Central memory CD8-positive, alpha-beta T cell (primary cell): ENCODE results near the gene DTD1.

Experiments used
- ATAC-seq: fragments of 150-1000 bp; cut with Tn5 transposase; replicated peaks from 2 replicates; pipeline ENCODE4 v1.10.0; 2022; ENCODE audit warnings: mild to moderate bottlenecking, moderate FRiP score, moderate number of reproducible peaks; ENCODE audit not compliant: poor library complexity, severe bottlenecking; ENCODE audit errors: extremely low read depth
- DNase-seq, 2 donors: peaks; one replicate each; pipeline ENCODE4 v3.0.0; 2021; ENCODE audit warnings: low spot score in 2 of 2
- H3K27ac Mint-ChIP-seq: one replicate; pipeline ENCODE4 v1.8.0; 2022; ENCODE audit warnings: low read depth, mild to moderate bottlenecking, moderate library complexity, mixed read lengths
- H3K27me3 Mint-ChIP-seq: one replicate; pipeline ENCODE4 v1.8.0; 2022; ENCODE audit warnings: mixed read lengths
- H3K36me3 Mint-ChIP-seq: one replicate; pipeline ENCODE4 v1.8.0; 2022; ENCODE audit warnings: mild to moderate bottlenecking, moderate library complexity, mixed read lengths; ENCODE audit not compliant: insufficient read depth
- H3K4me1 Mint-ChIP-seq: one replicate; pipeline ENCODE4 v1.8.0; 2022; ENCODE audit warnings: mixed read lengths
- H3K4me3 Mint-ChIP-seq: one replicate; pipeline ENCODE4 v1.8.0; 2022; ENCODE audit warnings: mild to moderate bottlenecking, moderate library complexity, mixed read lengths
- H3K9me3 Mint-ChIP-seq: one replicate; pipeline ENCODE4 v1.8.0; 2022; ENCODE audit warnings: mixed read lengths

DTD1 gene

GRCh38 chr20:18647777-18648176 lies 59.9 kb downstream of the DTD1 start:
- Mint-ChIP-seq H3K4me3 (no peak overlapping the region), H3K4me1 (peaks cover 16% of the 10 kb centered on the region), H3K36me3 (peaks cover 3% of the 10 kb centered on the region), H3K27ac (peak overlapping the region; percentile 8), H3K9me3 (no peaks in the 10 kb centered on the region), H3K27me3 (no peaks in the 10 kb centered on the region)
- DNase-seq: no peak
- ATAC-seq: no peak

- no peak overlapping the region for H3K4me3 Mint-ChIP-seq
- H3K9me3 Mint-ChIP-seq: no peaks in the 10 kb centered on the region
- no peak for DNase-seq
- no peak for ATAC-seq
- peaks cover 3% of the 10 kb centered on the region for H3K36me3 Mint-ChIP-seq
- no peak overlapping the region for H3K27ac Mint-ChIP-seq
- no peaks in the 10 kb centered on the region for H3K27me3 Mint-ChIP-seq
- peaks cover 18% of the 10 kb centered on the region for H3K4me1 Mint-ChIP-seq
Measured at GRCh38 chr20:18650224-18650623, 62.4 kb downstream of the DTD1 start.

GRCh38 chr20:18653736-18654447 lies 66.0 kb downstream of the DTD1 start:
- H3K27ac Mint-ChIP-seq: no peak overlapping the region
- ATAC-seq: no peak
- H3K4me3 Mint-ChIP-seq: no peak overlapping the region
- no peak for DNase-seq
- H3K9me3 Mint-ChIP-seq: no peaks in the 10 kb centered on the region
- H3K36me3 Mint-ChIP-seq: peaks cover 3% of the 10 kb centered on the region
- H3K4me1 Mint-ChIP-seq: peaks cover 17% of the 10 kb centered on the region
- no peaks in the 10 kb centered on the region for H3K27me3 Mint-ChIP-seq

- H3K4me1 Mint-ChIP-seq: peaks cover 16% of the 10 kb centered on the region
- H3K27me3 Mint-ChIP-seq: no peaks in the 10 kb centered on the region
- DNase-seq (no peak), ATAC-seq (no peak)
- H3K9me3 Mint-ChIP-seq: no peaks in the 10 kb centered on the region
- H3K4me3 Mint-ChIP-seq: no peak overlapping the region
- peaks cover 3% of the 10 kb centered on the region for H3K36me3 Mint-ChIP-seq
- no peak overlapping the region for H3K27ac Mint-ChIP-seq
Measured at GRCh38 chr20:18654448-18654773, 66.6 kb downstream of the DTD1 start.

GRCh38 chr20:18657575-18657974 lies 69.7 kb downstream of the DTD1 start:
- no peak overlapping the region for H3K4me3 Mint-ChIP-seq
- no peak overlapping the region for H3K27ac Mint-ChIP-seq
- H3K27me3 Mint-ChIP-seq: no peaks in the 10 kb centered on the region
- ATAC-seq: no peak
- H3K4me1 Mint-ChIP-seq: peaks cover 10% of the 10 kb centered on the region
- H3K9me3 Mint-ChIP-seq: no peaks in the 10 kb centered on the region
- H3K36me3 Mint-ChIP-seq: no peaks in the 10 kb centered on the region
- no peak for DNase-seq

- DNase-seq: no peak
Measured at GRCh38 chr20:18662279-18663040, 74.6 kb downstream of the DTD1 start.

GRCh38 chr20:18663932-18664331 lies 76.1 kb downstream of the DTD1 start:
- Mint-ChIP-seq H3K4me1 (peaks cover 19% of the 10 kb centered on the region), H3K36me3 (peaks cover 7% of the 10 kb centered on the region), H3K27me3 (no peaks in the 10 kb centered on the region), H3K9me3 (no peaks in the 10 kb centered on the region), H3K4me3 (no peak overlapping the region), H3K27ac (no peak overlapping the region)
- ATAC-seq (no peak), DNase-seq (no peak)

More at GRCh38 chr20:18662279-18663040, 74.6 kb downstream of the DTD1 start:
- peaks cover 18% of the 10 kb centered on the region for H3K4me1 Mint-ChIP-seq
- H3K9me3 Mint-ChIP-seq: no peaks in the 10 kb centered on the region
- no peak for ATAC-seq
- H3K27me3 Mint-ChIP-seq: no peaks in the 10 kb centered on the region
- H3K4me3 Mint-ChIP-seq: no peak overlapping the region
- H3K36me3 Mint-ChIP-seq: peaks cover 5% of the 10 kb centered on the region
- H3K27ac Mint-ChIP-seq: no peak overlapping the region

GRCh38 chr20:18665135-18665534 lies 77.3 kb downstream of the DTD1 start:
- H3K4me3 Mint-ChIP-seq: no peak overlapping the region
- no peak for ATAC-seq
- H3K36me3 Mint-ChIP-seq: peaks cover 7% of the 10 kb centered on the region
- peaks cover 27% of the 10 kb centered on the region for H3K4me1 Mint-ChIP-seq
- H3K27me3 Mint-ChIP-seq: no peaks in the 10 kb centered on the region
- no peak for DNase-seq
- H3K27ac Mint-ChIP-seq: no peak overlapping the region
- H3K9me3 Mint-ChIP-seq: no peaks in the 10 kb centered on the region

- no peak for DNase-seq
- H3K9me3 Mint-ChIP-seq: no peaks in the 10 kb centered on the region
- no peak for ATAC-seq
- peaks cover 7% of the 10 kb centered on the region for H3K36me3 Mint-ChIP-seq
- no peak overlapping the region for H3K4me3 Mint-ChIP-seq
- no peaks in the 10 kb centered on the region for H3K27me3 Mint-ChIP-seq
- H3K27ac Mint-ChIP-seq: no peak overlapping the region
- H3K4me1 Mint-ChIP-seq: peaks cover 27% of the 10 kb centered on the region
Measured at GRCh38 chr20:18666803-18667415, 79.1 kb downstream of the DTD1 start.

- Mint-ChIP-seq H3K27me3 (no peaks in the 10 kb centered on the region), H3K4me1 (peaks cover 23% of the 10 kb centered on the region), H3K4me3 (no peak overlapping the region), H3K9me3 (no peaks in the 10 kb centered on the region), H3K27ac (no peak overlapping the region), H3K36me3 (peaks cover 7% of the 10 kb centered on the region)
- DNase-seq (no peak), ATAC-seq (no peak)
Measured at GRCh38 chr20:18669241-18670019, 81.6 kb downstream of the DTD1 start.

- no peak for DNase-seq
- Mint-ChIP-seq H3K4me1 (peaks cover 20% of the 10 kb centered on the region), H3K27ac (peak overlapping the region; percentile 19), H3K4me3 (no peak overlapping the region), H3K36me3 (peaks cover 7% of the 10 kb centered on the region), H3K9me3 (no peaks in the 10 kb centered on the region), H3K27me3 (no peaks in the 10 kb centered on the region)
- ATAC-seq: no peak
Measured at GRCh38 chr20:18671203-18671710, 83.4 kb downstream of the DTD1 start.

- Mint-ChIP-seq H3K27ac (no peak overlapping the region), H3K4me1 (peaks cover 12% of the 10 kb centered on the region)
- DNase-seq: no peak
Measured at GRCh38 chr20:18672834-18673233, 85.0 kb downstream of the DTD1 start.

More at GRCh38 chr20:18672834-18673233, 85.0 kb downstream of the DTD1 start:
- Mint-ChIP-seq H3K9me3 (no peaks in the 10 kb centered on the region), H3K27me3 (no peaks in the 10 kb centered on the region), H3K36me3 (peaks cover 1% of the 10 kb centered on the region), H3K4me3 (no peak overlapping the region)
- ATAC-seq: no peak
